Measurements from ENCODE around the gene PLEKHG4.

PLEKHG4 gene

DNA sequence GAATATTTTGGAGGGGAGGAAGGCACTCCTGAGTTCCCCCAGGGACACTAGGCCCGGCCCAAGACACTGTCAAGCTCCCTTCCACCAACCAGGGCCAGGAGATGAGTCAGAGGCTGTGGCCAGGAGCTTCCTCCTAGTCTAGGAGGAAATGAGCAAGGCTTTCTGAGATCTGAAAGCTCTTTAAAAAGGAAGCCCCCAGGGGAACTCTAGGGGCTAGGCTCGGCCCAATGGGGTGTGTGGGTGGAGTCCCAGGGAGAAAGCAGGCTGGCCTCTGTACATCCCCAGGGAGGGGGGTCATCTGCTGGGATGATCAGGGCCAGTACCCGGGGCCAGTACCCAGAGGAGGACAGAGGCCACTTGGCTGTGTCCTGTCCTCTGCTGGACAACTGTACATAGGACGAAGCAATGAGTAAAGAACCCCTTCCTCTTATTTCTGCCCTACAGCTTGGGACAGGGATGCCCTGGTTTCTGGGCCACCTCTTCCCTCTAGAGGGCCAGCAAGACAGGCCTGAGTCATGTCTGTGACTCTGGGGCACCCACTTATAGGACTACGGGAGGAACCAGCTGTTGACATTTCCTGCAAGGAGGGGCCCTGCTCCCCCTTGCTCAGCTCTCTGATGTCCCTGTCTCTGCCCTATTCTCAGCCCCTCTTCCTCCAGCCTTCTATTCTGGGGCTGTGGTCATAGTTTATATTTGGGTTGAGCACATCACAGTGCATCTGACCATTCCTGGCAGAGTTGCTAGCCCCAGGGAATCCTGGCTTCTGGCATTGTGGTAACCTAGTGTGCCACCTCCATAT, 34.7 kb upstream of the PLEKHG4 start:
- peak; percentile 68 for DNase-seq (ENCODE audit: low spot score)

DNA sequence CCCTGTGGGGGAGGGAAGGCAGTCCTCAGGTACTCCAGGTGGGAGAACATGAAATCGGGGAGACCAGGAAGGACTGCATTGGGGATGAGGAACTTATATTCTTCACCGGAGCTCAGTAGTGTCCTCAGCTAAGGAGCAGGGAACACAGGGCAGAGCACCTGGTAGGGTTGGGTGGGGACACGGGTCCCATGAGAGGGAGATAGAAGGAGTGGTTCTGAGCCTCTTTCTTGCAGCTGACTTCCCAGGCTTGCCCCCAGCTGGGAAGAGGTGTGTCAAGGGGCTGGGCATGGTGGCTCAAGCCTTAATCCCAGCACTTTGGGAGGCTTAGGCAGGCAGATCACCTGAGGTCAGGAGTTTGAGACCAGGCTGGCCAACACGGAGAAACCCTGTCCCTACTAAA, 34.1 kb upstream of the PLEKHG4 start:
- DNase-seq (ENCODE audit: low spot score) = no peak

DNA sequence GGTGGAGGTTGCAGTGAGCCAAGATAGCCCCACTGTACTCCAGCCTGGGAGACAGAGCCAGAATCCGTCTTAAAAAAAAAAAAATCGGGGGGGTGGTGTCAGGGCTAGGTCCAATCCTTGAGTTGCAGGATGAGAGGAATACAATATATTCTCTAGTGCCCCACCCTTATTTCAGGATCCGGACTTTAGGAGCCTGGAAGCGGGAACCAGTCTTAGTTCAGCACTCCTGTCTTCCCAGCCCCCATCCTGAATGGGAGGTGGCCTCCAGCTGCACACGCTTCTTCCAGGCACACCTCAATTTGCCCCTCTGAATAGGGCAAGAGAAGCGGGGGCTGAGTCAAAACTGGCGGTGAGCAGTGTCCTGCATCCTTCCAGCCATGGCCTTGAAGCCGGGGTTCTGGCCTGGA, 33.7 kb upstream of the PLEKHG4 start:
- no peak for DNase-seq (ENCODE audit: low spot score)

DNA sequence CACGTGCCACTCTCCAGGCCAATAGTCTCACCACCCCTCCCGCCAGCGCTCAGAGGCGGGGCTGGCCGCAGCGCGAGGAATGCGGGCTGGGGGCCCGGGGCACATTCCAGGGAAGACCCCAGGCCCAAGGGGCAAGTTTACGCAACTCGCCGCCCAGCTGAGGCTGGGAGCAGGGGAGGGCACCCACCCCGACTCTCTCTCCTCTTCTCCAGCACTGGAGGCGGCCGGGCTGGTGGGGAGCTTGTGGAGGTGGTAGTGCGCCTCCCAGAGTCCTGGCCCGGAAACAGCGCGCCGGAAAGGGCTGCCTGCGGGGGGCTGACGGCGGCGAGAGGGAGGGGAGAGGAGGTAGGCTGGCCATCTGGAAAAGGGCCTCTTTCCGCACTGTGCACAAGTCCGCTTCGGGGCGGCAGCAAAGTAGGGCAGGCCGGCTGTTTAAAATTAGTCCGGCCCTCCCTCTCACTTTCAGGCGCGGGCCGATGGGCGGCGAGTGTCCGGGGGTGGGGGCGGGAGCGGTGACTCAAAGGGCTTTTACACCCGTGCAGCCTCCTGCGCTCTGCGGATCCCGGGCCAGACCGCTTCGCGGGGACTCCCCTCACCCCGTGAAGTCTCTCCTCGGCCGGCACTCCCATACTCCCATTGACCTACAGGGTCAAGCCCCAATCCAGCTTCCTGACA, 33.1 kb upstream of the PLEKHG4 start:
- DNase-seq (ENCODE audit: low spot score) = peak; percentile 47

DNA sequence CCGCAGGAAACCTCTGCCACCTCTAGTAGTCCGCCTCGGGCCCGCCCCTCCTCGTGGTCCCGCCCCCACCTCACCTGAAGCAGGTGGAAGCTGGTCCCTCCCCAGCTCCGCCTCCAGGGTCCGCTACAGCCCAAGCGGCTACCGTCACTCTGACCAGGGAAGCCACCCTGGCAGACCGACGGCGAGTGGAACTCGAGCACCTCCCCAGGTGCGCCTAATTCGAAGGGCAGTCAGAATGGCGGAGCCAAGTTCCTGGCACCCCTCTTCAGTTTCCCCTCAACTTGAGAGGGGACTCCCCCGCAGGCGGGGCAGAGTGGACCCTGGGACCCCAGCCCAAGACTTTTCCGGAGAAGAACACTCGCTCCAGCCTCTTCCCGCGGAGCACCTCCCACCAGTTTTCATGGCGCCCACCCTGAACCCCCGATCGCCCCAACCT, 32.6 kb upstream of the PLEKHG4 start:
- no peak for DNase-seq (ENCODE audit: low spot score)

DNA sequence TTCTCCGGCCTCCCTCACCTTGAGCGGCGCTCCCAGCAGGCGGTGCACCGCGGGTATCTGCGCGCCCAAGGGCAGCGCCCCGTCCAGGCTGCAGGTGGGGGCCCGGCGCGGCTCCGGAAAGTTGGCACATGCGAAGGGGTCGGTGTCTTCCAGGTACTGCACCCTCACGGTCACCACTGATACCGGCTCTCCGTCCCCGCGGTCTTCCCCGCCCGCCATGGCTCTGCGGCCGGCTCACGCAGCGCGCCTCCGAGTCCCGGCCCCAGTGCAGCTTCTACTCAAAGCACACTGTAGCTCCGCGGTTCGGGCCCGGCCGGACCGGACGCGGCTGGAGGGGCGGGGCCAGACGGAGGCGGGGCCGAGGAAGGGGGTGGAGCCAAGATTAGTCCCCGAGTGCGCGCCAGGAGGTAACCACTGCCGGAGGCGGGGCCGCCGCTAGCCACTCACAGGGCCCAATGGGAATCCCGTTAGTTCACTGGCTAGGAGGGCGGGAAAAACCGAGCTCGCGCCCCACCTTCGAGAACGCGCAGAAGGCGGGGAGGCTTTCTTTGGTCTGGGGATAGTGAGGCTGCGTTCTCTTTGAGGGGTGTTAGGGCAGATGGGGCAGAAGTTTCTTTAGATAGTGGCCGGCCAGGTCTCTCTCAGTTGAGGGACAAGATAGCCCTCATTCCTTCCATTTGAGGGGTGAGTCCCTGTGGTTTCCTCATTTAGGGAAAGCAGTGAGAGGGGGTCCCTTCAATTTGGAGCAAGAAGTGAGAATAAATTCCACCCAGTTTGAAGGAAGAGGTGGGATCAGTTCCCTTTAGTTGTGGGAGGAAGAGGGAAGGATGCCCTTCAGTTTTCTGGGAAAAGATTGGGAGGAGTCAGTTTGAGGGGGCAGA, 31.9 kb upstream of the PLEKHG4 start, which contains the start of gene FHOD1:
TSS of gene FHOD1 (minus strand) at position 290 of the 881 bp plus-strand sequence. CDS start at position 219, 71 bp downstream.
- DNase-seq (ENCODE audit: low spot score) = peak; percentile 84

DNA sequence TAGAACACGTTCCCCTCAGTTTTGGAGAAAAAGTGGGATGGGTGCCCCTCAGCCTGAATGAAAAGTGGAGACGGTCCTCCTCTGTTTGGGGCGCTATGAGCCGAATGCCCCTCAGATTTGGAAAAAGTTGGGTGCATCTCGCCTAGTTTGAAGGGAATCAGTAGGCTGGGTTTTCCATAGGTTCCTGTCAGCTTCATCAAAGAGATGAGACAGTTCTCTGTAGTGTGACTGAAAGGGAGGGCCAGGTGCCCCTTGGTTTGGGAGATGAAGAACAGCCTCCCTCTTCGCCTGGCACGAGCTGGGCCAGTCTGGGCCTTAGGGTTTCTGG, 31.3 kb upstream of the PLEKHG4 start:
- no peak for DNase-seq (ENCODE audit: low spot score)

DNA sequence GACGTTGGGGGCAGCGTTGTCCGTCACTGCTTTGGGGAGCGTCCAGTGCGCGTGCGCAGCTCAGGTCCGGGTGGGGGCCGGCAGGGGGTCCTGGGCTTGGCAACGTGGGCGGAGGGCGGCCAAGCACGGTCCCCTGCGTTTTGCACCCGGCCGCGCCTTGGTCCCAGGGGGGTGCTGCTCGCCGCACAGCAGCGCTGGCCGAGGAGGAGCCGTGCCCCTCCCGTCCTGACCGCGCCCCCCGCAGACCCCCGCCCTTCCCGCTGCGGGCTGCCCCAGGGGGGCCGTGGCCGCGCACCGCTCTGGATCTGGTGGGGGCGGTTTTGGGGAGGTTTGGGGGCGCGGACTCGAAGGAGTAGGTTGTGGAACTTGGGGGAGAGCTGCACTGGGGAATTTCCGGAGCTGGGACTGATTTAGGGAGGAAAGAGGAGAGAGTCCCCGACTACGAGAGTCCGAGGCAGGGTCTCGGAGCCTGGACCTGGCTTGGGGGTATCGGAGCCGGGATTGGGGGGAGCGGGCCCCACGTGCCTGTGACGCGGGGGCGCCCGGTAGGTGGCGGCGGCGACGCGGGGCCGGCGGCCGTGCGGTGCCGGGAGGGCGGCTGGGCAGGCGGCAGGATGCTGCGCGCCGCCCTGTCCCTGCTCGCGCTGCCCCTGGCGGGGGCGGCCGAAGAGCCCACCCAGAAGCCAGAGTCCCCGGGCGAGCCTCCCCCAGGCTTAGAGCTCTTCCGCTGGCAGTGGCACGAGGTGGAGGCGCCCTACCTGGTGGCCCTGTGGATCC, 30.7 kb upstream of the PLEKHG4 start, which contains the start of gene SLC9A5:
TSS of gene SLC9A5 (plus strand) at position 579 of the 777 bp plus-strand sequence. CDS start at position 615, 36 bp downstream.
- no peak for DNase-seq (ENCODE audit: low spot score)

DNA sequence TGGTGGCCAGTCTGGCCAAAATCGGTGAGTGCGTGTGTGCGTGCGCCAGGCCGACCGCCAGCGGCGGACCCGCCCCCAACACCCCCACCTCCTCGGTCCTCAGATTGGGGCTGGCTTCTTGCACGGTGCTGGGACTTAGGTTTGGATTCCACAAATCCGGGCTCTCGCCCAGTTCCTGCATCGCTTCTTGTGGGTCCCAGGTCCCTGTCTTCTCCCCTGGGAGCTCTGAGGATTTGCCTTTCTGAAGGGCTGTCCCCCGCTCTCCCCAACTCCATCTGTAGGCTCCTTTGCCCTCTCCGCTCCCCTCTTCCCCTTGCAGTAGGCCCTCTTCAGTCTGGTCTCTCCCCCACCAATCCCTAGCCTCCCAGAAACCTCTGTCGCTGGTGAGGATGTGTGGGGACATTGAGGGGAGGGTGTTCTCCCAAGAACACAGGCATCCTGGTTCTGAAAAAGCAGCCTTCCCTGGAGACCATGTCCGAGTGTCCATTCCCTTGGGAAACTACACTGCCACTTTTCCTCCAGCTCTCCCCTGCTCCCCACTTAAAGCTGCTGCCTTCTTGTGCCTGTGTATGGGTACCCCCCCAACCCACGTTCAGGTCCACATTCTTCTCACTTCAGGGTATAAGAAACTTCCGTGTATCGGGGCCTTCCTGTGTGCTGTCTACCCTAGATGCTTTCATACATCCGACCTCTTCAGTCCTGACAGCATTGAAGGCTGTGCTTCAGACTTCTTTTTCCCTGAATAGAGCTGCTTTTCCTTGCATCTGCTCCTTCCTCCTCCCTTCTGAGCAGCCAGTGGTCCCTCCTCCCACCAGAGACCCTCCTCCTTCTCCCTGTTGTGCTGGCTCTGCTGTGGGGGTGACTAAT, 29.9 kb upstream of the PLEKHG4 start:
- no peak for DNase-seq (ENCODE audit: low spot score)

DNA sequence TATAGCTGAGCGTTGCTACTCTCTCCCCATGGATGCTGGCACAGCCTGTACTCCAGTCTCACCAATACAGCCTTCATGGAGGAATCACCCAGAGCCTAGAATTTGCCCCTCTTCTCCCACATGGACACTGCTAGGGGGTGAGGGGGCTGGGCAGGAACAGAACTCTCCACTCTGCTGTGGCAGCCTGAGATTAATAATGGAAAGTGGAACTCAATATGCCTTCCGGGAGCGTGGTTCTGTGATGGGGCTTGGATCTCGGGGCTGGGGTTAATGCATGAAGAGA, 29.3 kb upstream of the PLEKHG4 start:
- DNase-seq (ENCODE audit: low spot score) = no peak

DNA sequence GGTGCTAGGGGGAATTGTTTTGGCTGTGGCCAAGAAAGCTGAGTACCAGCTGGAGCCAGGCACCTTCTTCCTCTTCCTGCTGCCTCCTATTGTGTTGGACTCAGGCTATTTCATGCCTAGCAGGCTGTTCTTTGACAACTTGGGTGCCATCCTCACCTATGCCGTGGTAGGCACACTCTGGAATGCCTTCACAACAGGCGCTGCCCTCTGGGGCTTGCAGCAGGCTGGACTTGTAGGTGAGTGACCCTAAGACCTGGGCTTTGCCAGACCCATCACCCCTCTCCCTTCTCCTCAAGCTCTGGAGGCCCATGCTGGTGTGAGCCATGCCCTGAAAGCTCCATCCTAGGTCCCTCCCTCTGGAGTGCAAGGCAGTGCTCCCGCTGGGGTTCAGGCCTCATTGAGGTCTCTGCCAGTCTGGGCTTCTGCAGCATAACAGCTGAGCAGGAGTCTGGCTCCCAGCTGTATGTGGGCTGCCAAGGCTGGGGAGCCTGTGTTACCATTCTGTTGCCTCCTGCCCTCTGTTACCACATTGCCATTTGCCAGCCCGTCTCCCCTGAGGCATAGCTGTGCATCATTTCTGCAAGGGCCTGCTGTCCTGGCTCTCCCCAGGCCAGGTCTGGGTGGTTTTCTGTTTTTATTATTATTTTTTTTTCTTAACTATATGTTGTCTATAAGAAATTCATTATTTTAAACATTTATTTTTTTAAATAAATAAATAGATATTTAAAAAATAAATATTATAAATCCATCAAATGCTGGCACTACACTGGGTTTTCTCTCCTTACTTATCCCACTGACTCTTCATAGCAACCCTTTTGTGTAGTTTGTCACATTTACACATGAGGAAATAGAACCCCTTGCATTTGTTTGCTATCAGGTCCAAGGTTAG, 26.5 kb upstream of the PLEKHG4 start:
- DNase-seq (ENCODE audit: low spot score) = peak; percentile 31

DNA sequence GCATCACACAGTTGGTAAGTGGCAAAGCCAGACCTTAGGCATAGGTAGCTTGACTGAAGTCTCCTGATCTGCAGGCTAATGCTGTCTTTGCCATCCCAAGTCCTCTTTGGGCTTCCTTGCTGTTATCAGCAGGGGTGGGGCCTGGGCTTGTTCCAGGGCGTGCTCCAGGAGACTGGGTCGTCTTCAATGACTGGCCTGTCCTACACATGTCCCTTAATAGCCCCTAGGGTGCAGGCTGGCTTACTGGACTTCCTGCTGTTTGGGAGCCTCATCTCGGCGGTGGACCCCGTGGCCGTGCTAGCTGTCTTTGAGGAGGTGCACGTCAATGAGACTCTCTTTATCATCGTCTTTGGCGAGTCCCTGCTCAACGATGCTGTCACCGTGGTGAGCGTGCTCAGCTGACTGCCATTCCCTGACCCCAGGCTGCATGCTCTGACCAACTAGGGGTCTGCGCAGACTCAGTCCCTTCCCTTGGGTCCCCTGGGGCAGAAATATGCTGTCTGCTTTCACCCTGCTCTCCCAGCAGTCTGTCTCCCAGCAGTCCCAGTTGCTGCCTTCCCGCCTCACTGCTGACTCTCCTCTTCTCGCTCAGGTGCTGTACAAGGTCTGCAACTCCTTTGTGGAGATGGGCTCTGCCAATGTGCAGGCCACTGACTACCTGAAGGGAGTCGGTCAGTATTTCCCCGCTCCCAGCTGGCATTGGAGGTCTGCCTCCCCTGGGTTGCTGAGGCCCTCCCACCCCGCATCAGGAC, 24.4 kb upstream of the PLEKHG4 start:
- DNase-seq (ENCODE audit: low spot score) = no peak

DNA sequence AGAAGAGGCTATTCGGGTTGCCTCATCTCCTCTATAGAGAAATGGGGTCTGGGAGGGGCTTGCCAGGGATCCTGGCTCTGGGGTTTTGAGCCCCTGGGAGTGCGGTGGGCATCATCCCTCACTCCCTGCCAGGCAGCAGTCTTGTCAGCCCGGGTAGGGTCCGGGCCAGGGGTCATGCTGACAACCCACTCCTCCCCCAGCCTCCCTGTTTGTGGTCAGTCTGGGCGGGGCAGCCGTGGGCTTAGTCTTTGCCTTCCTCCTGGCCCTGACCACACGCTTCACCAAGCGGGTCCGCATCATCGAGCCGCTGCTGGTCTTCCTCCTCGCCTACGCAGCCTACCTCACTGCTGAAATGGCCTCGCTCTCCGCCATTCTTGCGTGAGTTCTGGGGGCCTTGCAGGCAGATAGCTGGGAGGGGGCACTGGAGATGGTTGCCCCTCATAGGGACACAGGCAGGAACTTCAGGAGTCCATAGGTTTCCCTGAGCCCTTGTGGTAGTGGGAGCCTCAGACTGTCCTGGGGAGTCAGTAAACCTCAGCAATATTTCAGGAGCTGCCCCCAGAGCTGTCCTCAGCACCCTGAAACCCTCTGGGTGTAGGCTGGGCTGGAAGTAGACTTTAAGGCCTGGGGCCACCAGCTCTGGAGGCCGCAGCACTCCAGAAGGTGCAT, 23.6 kb upstream of the PLEKHG4 start:
- DNase-seq (ENCODE audit: low spot score) = no peak

DNA sequence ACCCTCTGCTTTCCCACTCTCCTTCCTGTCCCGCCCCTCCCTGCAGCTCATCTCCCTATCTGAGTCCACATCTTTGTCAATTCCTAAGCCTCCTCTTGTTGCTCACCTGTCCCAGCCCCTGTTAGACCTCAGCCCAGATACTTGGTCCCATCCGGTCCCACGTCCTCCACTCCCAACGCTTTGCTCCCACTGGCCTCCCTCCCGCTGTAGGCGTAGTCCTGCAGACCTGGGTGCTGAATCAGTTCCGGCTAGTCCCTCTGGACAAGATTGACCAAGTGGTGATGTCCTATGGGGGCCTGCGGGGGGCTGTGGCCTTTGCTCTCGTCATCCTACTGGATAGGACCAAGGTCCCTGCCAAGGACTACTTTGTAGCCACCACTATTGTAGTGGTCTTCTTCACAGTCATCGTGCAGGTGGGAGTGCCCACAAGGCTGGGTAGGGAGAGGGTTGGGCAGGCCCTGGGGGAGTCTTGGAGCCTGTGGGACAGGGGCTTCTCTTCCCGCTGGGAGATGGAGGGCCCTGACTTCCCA, 22.6 kb upstream of the PLEKHG4 start:
- no peak for DNase-seq (ENCODE audit: low spot score)

DNA sequence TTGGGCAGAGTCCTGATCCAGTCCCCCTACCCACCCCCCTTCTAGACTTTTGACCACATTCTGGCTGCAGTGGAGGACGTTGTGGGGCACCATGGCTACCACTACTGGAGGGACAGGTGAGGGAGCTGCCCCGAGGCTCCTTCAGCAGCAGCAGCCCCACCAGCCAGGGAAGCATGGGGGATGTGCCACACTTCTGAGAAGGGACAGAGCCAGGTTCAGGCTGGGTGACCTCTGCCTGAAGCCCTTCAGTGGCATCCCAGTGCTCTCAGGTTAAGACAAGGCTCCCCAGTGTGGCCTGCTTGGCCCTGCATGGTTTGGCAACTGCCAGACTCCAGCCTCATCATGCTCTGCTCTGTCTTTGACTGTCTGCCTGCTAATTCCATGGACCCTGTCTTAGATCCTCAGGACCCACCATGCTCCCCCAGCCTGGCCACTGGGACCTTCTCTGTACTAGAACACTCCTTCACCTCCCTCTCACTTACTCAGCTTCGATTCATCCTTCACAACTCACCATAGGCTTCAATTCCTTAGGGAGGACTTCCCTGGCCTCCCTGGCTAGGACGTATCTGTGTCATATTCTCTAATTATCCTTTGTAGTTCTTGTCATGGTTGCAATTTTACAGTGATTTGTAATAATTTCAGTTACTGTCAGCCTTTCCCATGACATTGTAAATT, 21.7 kb upstream of the PLEKHG4 start:
- no peak for DNase-seq (ENCODE audit: low spot score)

DNA sequence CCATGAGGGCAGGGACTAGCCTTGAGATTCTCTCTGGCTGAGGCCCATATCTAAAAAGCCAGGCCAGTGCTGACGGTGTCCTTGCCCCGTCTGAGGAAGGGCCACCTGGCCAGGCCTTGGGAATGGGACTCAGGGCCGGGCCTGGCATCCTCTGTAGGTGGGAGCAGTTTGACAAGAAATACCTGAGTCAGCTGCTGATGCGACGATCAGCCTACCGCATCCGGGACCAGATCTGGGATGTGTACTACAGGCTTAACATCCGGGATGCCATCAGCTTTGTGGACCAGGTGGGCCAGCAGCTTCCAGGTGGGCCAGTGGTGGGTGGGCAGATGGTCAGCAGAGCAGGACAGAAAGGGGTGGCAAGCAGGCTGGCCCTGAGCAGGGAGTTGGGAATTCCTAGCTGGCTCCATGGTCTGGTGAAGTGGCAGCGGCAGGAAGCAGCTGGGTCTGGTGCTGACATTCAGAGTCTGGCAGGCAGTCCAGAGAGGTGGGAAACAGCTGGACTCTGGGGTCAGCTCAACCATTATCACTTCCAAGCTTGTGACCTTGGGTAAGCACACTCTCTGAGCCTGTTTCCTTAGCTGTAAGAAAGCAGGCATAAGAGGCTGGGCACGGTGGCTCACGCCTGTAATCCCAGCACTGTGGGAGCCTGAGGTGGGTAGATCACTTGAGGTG, 21.0 kb upstream of the PLEKHG4 start:
- no peak for DNase-seq (ENCODE audit: low spot score)

DNA sequence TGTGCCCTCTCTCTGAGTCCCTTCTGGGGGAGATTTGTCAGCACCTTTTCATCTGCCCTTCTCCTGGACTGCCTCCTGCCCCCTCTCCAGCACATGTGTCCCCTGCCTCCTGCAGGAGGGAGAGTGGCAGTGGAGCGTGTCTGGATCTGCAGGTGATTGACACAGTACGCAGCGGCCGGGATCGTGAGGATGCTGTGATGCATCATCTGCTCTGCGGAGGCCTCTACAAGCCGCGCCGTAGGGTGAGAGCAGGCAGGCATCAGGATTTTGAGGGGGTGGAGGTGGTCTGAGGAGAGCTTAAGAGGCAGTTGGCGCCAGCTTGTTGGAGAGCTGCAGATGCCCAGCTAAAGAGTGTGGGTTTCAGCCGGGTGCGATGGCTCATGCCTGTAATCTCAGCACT, 19.6 kb upstream of the PLEKHG4 start:
- DNase-seq (ENCODE audit: low spot score) = no peak
